ENCODE measurements around the gene AJAP1.

GRCh38 chr1:4734791-4735190 is 80.4 kb downstream of the AJAP1 start:
- no peak for TF ChIP-seq RAD21 (IDR thresholded peaks at IDR 0.05; ENCODE audit: low read depth)
- no peak for TF ChIP-seq USF1 (IDR thresholded peaks at IDR 0.05)
- TF ChIP-seq EP300 (IDR thresholded peaks at IDR 0.05; ENCODE audit: borderline replicate concordance): no peak
- no peak for TF ChIP-seq TAF1 (IDR thresholded peaks at IDR 0.05; ENCODE audit: low read depth)
- no peak for TF ChIP-seq CREB1 (IDR thresholded peaks at IDR 0.05; ENCODE audit: low read depth)
- TF ChIP-seq MAX (IDR thresholded peaks at IDR 0.05): no peak
- TF ChIP-seq TEAD4 (IDR thresholded peaks at IDR 0.05): no peak
- no peak for TF ChIP-seq REST (IDR thresholded peaks at IDR 0.05; ENCODE audit: low read depth)
- no peak for TF ChIP-seq TCF12 (IDR thresholded peaks at IDR 0.05; ENCODE audit: low read depth)
- no peak for TF ChIP-seq FOXM1 (IDR thresholded peaks at IDR 0.05; ENCODE audit: borderline replicate concordance, low read depth)
- no peak for TF ChIP-seq YY1 (IDR thresholded peaks at IDR 0.05; ENCODE audit: low read depth)
- no peak for TF ChIP-seq CEBPB (IDR thresholded peaks at IDR 0.05)
- no peak for TF ChIP-seq EGR1 (IDR thresholded peaks at IDR 0.05)

Measured in Ishikawa (cell line).